ENCODE data around the gene RBL2. TPM values are rescaled to one million over a fixed set of nuclear protein-coding genes. Genes with fewer than 3 reads are reported as not detected.
"Not testable (repeated sequence)": the region's sequence is repeated elsewhere in the genome, so short reads cannot be mapped to it uniquely, and the experiment has no call there.

RBL2 gene
- total RNA-seq, 2 donors from 2014 or later = 109 to 117 TPM

- H3K9me3 ChIP-seq = no peaks in the 10 kb centered on the region
- WGBS = 88% methylated on average over 6 of the region's 6 CpGs
- no peaks in the 10 kb centered on the region for H3K27me3 ChIP-seq (replicated peaks; ENCODE audit: insufficient read depth)
- no peak for DNase-seq (ENCODE audit: low spot score)
- H3K4me1 ChIP-seq (replicated peaks) = no peaks in the 10 kb centered on the region
- no peak overlapping the region for H3K4me3 ChIP-seq
- no peaks in the 10 kb centered on the region for H3K36me3 ChIP-seq
- no peak overlapping the region for H3K27ac ChIP-seq
- no peak for TF ChIP-seq POLR2AphosphoS5 (IDR thresholded peaks at IDR 0.05)
- no peak for TF ChIP-seq CTCF (IDR thresholded peaks at IDR 0.05)
- no peak for TF ChIP-seq POLR2A (IDR thresholded peaks at IDR 0.05)
- intact Hi-C loops (cut with DNase I) = loop anchor here (10.0 kb wide), 1 partner anchor 196 kb away; no protein-coding TSS in a partner anchor
Observed at GRCh38 chr16:53511084-53511402, 76.8 kb downstream of the RBL2 start.

- TF ChIP-seq POLR2AphosphoS5 (IDR thresholded peaks at IDR 0.05) = no peak
- TF ChIP-seq CTCF (IDR thresholded peaks at IDR 0.05) = peak in 1 of 4 experiments; percentile 8
- no peaks in the 10 kb centered on the region for H3K36me3 ChIP-seq
- no peak for DNase-seq (ENCODE audit: low spot score)
- H3K9me3 ChIP-seq = no peaks in the 10 kb centered on the region
- no peaks in the 10 kb centered on the region for H3K4me1 ChIP-seq (replicated peaks)
- WGBS = 79% methylated on average over 12 of the region's 12 CpGs
- no peak overlapping the region for H3K4me3 ChIP-seq
- H3K27ac ChIP-seq = no peak overlapping the region
- no peaks in the 10 kb centered on the region for H3K27me3 ChIP-seq (replicated peaks; ENCODE audit: insufficient read depth)
- intact Hi-C loops (cut with DNase I) = loop anchor here (10.0 kb wide), 1 partner anchor 197 kb away; no protein-coding TSS in a partner anchor
Observed at GRCh38 chr16:53511403-53512280, 77.4 kb downstream of the RBL2 start.

GRCh38 chr16:53512795-53513194 is 78.5 kb downstream of the RBL2 start:
- 100% methylated on average over 1 of the region's 1 CpG for WGBS
- H3K27me3 ChIP-seq (replicated peaks; ENCODE audit: insufficient read depth); H3K36me3 ChIP-seq; DNase-seq (ENCODE audit: low spot score); H3K27ac ChIP-seq; H3K4me3 ChIP-seq; H3K4me1 ChIP-seq (replicated peaks); H3K9me3 ChIP-seq: not testable (repeated sequence)
- intact Hi-C loops (cut with DNase I) = loop anchor here (10.0 kb wide), 1 partner anchor 198 kb away; no protein-coding TSS in a partner anchor

- Histone ChIP-seq H3K27ac (no peak overlapping the region), H3K27me3 (replicated peaks; ENCODE audit: insufficient read depth) (no peaks in the 10 kb centered on the region), H3K4me3 (no peak overlapping the region), H3K4me1 (replicated peaks) (no peaks in the 10 kb centered on the region), H3K9me3 (no peaks in the 10 kb centered on the region), H3K36me3 (no peaks in the 10 kb centered on the region)
- intact Hi-C loops (cut with DNase I) = loop anchor here (10.0 kb wide), 1 partner anchor 200 kb away; no protein-coding TSS in a partner anchor
- no peak for DNase-seq (ENCODE audit: low spot score)
- TF ChIP-seq POLR2AphosphoS5 (IDR thresholded peaks at IDR 0.05) = no peak
- TF ChIP-seq CTCF (IDR thresholded peaks at IDR 0.05) = no peak
- no peak for TF ChIP-seq POLR2A (IDR thresholded peaks at IDR 0.05)
- WGBS = 92% methylated on average over 6 of the region's 6 CpGs
Observed at GRCh38 chr16:53515259-53515658, 81.0 kb downstream of the RBL2 start.

- no peak for DNase-seq (ENCODE audit: low spot score)
- H3K9me3 ChIP-seq = no peaks in the 10 kb centered on the region
- no peak for TF ChIP-seq CTCF (IDR thresholded peaks at IDR 0.05)
- TF ChIP-seq POLR2A (IDR thresholded peaks at IDR 0.05) = no peak
- TF ChIP-seq POLR2AphosphoS5 (IDR thresholded peaks at IDR 0.05) = no peak
- H3K4me3 ChIP-seq = no peak overlapping the region
- no peaks in the 10 kb centered on the region for H3K27me3 ChIP-seq (replicated peaks; ENCODE audit: insufficient read depth)
- H3K27ac ChIP-seq = no peak overlapping the region
- H3K4me1 ChIP-seq (replicated peaks) = no peaks in the 10 kb centered on the region
- H3K36me3 ChIP-seq = no peaks in the 10 kb centered on the region
- intact Hi-C loops (cut with DNase I) = loop anchor here (10.0 kb wide), 1 partner anchor 201 kb away; no protein-coding TSS in a partner anchor
- 55% methylated on average over 2 of the region's 2 CpGs for WGBS
Observed at GRCh38 chr16:53515811-53516210, 81.5 kb downstream of the RBL2 start.
